Osteocyte (in vitro differentiated cells): Measurements from ENCODE around the gene NUP133. TPM values are rescaled to one million over a fixed set of nuclear protein-coding genes. Genes with fewer than 3 reads are reported as not detected.

Experiments
- DNase-seq: peaks from one replicate; pipeline ENCODE4 v3.0.0; 2021; ENCODE audit warnings: mixed read lengths; ENCODE audit not compliant: unreplicated experiment; ENCODE audit errors: extremely low spot score
- H3K27ac Mint-ChIP-seq: one replicate; pipeline ENCODE4 v1.8.0; 2021; ENCODE audit warnings: mild to moderate bottlenecking, mixed read lengths; ENCODE audit not compliant: unreplicated experiment
- H3K27me3 Mint-ChIP-seq: one replicate; pipeline ENCODE4 v1.8.0; 2021; ENCODE audit warnings: mixed read lengths; ENCODE audit not compliant: unreplicated experiment
- H3K36me3 Mint-ChIP-seq: one replicate; pipeline ENCODE4 v1.8.0; 2021; ENCODE audit warnings: mixed read lengths; ENCODE audit not compliant: unreplicated experiment
- H3K4me1 Mint-ChIP-seq: one replicate; pipeline ENCODE4 v1.8.0; 2021; ENCODE audit warnings: mixed read lengths; ENCODE audit not compliant: unreplicated experiment
- H3K4me3 Mint-ChIP-seq: one replicate; pipeline ENCODE4 v1.8.0; 2021; ENCODE audit warnings: mild to moderate bottlenecking, moderate library complexity, mixed read lengths; ENCODE audit not compliant: unreplicated experiment
- H3K9me3 Mint-ChIP-seq: one replicate; pipeline ENCODE4 v1.8.0; 2021; ENCODE audit warnings: mixed read lengths; ENCODE audit not compliant: unreplicated experiment
- CTCF ChIP-seq: fragments of 200-600 bp; sonication (generic); IDR thresholded peaks from 2 replicates; pipeline ENCODE4 v1.5.0; 2021; ENCODE audit warnings: antibody characterized with exemption, mild to moderate bottlenecking, moderate library complexity
- total RNA-seq: library from RNA; stranded (reverse); gene quantifications from 2 replicates; pipeline ENCODE4 v1.2.1, GENCODE V29; 2021

The NUP133 gene
- total RNA-seq, 1 donor from 2014 or later = 40.4 TPM

- Mint-ChIP-seq H3K36me3 (peaks cover 43% of the 10 kb centered on the region), H3K4me3 (no peak overlapping the region)
- no peak for DNase-seq
Observed at GRCh38 chr1:229445828-229446227, 62.3 kb downstream of the NUP133 start.

GRCh38 chr1:229440851-229441537 lies 67.1 kb downstream of the NUP133 start:
- no peak for TF ChIP-seq CTCF
- H3K27ac Mint-ChIP-seq = peak overlapping the region; percentile 77
- no peak for DNase-seq
- peaks cover 14% of the 10 kb centered on the region for H3K4me1 Mint-ChIP-seq
- H3K36me3 Mint-ChIP-seq = peaks cover 30% of the 10 kb centered on the region
- H3K9me3 Mint-ChIP-seq = no peaks in the 10 kb centered on the region
- no peaks in the 10 kb centered on the region for H3K27me3 Mint-ChIP-seq
- H3K4me3 Mint-ChIP-seq = no peak overlapping the region

More at GRCh38 chr1:229445828-229446227, 62.3 kb downstream of the NUP133 start:
- H3K27me3 Mint-ChIP-seq = no peaks in the 10 kb centered on the region
- no peaks in the 10 kb centered on the region for H3K9me3 Mint-ChIP-seq
- H3K4me1 Mint-ChIP-seq = peaks cover 7% of the 10 kb centered on the region
- no peak overlapping the region for H3K27ac Mint-ChIP-seq
- TF ChIP-seq CTCF = no peak

- H3K36me3 Mint-ChIP-seq = peaks cover 16% of the 10 kb centered on the region
- peaks cover 11% of the 10 kb centered on the region for H3K27me3 Mint-ChIP-seq
- H3K27ac Mint-ChIP-seq = no peak overlapping the region
- H3K9me3 Mint-ChIP-seq = no peaks in the 10 kb centered on the region
- no peak overlapping the region for H3K4me3 Mint-ChIP-seq
- H3K4me1 Mint-ChIP-seq = peaks cover 14% of the 10 kb centered on the region
- no peak for TF ChIP-seq CTCF
- DNase-seq = no peak
Observed at GRCh38 chr1:229438021-229438420, 70.1 kb downstream of the NUP133 start.

GRCh38 chr1:229437443-229437842 lies 70.7 kb downstream of the NUP133 start:
- no peak for DNase-seq
- peaks cover 14% of the 10 kb centered on the region for H3K4me1 Mint-ChIP-seq
- no peaks in the 10 kb centered on the region for H3K9me3 Mint-ChIP-seq
- no peak overlapping the region for H3K4me3 Mint-ChIP-seq
- H3K27me3 Mint-ChIP-seq = peaks cover 11% of the 10 kb centered on the region
- TF ChIP-seq CTCF = no peak
- no peak overlapping the region for H3K27ac Mint-ChIP-seq
- H3K36me3 Mint-ChIP-seq = peaks cover 16% of the 10 kb centered on the region

- peaks cover 16% of the 10 kb centered on the region for H3K27me3 Mint-ChIP-seq
- peaks cover 12% of the 10 kb centered on the region for H3K36me3 Mint-ChIP-seq
- no peak overlapping the region for H3K4me3 Mint-ChIP-seq
- H3K27ac Mint-ChIP-seq = no peak overlapping the region
- no peaks in the 10 kb centered on the region for H3K9me3 Mint-ChIP-seq
- H3K4me1 Mint-ChIP-seq = peaks cover 14% of the 10 kb centered on the region
- no peak for TF ChIP-seq CTCF
- DNase-seq = no peak
Observed at GRCh38 chr1:229436201-229436600, 71.9 kb downstream of the NUP133 start.
